Thoracic aorta (tissue), 2 donors: ENCODE measurements around the gene CTBP2. TPM values are rescaled to one million over a fixed set of nuclear protein-coding genes. Genes with fewer than 3 reads are reported as not detected.
"Not testable (repeated sequence)": the region's sequence is repeated elsewhere in the genome, so short reads cannot be mapped to it uniquely, and the experiment has no call there.

Experiments used
- ATAC-seq: fragments of 150-250 bp; one replicate; pipeline ENCODE4 v1.8.0; 2017; ENCODE audit warnings: low read depth; ENCODE audit not compliant: insufficient number of reproducible peaks, low FRiP score
- DNase-seq: peaks from one replicate; pipeline ENCODE4 v3.0.0-alpha.2; 2020; ENCODE audit warnings: low spot score
- H3K27ac ChIP-seq, 2 donors: fragments of 200-600 bp; sonication (generic); 1 replicate in 1 of 2; 2 replicates in 1 of 2; pipeline ENCODE4 v1.5.1; 2016; ENCODE audit warnings: mild to moderate bottlenecking in 2 of 2, moderate library complexity in 2 of 2
- H3K27me3 ChIP-seq: fragments of 200-600 bp; sonication (generic); replicated peaks from 2 replicates; pipeline ENCODE4 v1.6.0; 2016; ENCODE audit warnings: mild to moderate bottlenecking; ENCODE audit not compliant: insufficient read depth
- H3K36me3 ChIP-seq: fragments of 200-600 bp; sonication (generic); one replicate; pipeline ENCODE4 v1.5.1; 2016
- H3K4me1 ChIP-seq, 2 donors: fragments of 200-600 bp; sonication (generic); 1 replicate in 1 of 2; 2 replicates in 1 of 2; pipeline versions ENCODE4 v1.5.1 to v1.6.0; 2016; ENCODE audit warnings: low read depth in 2 of 2, mild to moderate bottlenecking in 1 of 2; ENCODE audit not compliant: control insufficient read depth in 1 of 2
- H3K4me3 ChIP-seq: fragments of 200-600 bp; sonication (generic); 2 replicates; pipeline ENCODE4 v1.5.1; 2016; ENCODE audit warnings: mild to moderate bottlenecking
- H3K9me3 ChIP-seq: fragments of 200-600 bp; sonication (generic); 2 replicates; pipeline ENCODE4 v1.5.1; 2016
- total RNA-seq, 2 donors: library from RNA; depleted of rRNA; stranded (reverse); fragments of >200 nt; gene quantifications; one replicate each; pipeline versions ENCODE4 v1.1.0 to v1.2.3, GENCODE V29; 2016
- TF ChIP-seq, protein P1 (sequence below): fragments of 200-600 bp; sonication (generic); IDR thresholded peaks from one replicate; pipeline ENCODE4 v1.5.1; 2019; ENCODE audit warnings: antibody characterized with exemption

The CTBP2 gene
- total RNA-seq, 2 donors from 2014 or later: 62.8 to 80.6 TPM

DNA sequence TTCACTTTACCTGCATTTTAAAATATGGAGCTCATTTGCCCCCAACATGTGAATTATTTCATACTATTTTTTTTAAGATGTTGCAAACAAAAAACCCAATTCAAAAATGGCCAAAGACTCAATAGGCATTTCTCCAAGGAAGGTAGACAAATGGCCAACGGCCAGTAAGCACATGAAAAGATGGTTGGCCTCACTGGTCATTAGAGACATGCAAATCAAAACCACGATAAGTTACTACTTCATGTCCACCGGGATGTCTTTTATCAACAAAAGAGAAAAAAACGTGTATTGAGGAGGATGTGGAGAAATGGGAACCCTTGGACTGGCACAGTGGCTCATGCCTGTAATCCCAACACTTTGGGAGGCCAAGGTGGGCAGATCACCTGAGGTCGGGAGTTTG lies 3.4 kb upstream of the CTBP2 start:
- no peak for ATAC-seq
- Histone ChIP-seq H3K36me3 (no peaks in the 10 kb centered on the region), H3K4me3 (no peak overlapping the region), H3K4me1 (peaks cover 4 to 9% of the 10 kb centered on the region in 2 donors), H3K27ac (no peak overlapping the region), H3K9me3 (no peaks in the 10 kb centered on the region), H3K27me3 (no peaks in the 10 kb centered on the region)
- no peak for DNase-seq
- TF ChIP-seq, protein P1, sequence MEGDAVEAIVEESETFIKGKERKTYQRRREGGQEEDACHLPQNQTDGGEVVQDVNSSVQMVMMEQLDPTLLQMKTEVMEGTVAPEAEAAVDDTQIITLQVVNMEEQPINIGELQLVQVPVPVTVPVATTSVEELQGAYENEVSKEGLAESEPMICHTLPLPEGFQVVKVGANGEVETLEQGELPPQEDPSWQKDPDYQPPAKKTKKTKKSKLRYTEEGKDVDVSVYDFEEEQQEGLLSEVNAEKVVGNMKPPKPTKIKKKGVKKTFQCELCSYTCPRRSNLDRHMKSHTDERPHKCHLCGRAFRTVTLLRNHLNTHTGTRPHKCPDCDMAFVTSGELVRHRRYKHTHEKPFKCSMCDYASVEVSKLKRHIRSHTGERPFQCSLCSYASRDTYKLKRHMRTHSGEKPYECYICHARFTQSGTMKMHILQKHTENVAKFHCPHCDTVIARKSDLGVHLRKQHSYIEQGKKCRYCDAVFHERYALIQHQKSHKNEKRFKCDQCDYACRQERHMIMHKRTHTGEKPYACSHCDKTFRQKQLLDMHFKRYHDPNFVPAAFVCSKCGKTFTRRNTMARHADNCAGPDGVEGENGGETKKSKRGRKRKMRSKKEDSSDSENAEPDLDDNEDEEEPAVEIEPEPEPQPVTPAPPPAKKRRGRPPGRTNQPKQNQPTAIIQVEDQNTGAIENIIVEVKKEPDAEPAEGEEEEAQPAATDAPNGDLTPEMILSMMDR: no peak

DNA sequence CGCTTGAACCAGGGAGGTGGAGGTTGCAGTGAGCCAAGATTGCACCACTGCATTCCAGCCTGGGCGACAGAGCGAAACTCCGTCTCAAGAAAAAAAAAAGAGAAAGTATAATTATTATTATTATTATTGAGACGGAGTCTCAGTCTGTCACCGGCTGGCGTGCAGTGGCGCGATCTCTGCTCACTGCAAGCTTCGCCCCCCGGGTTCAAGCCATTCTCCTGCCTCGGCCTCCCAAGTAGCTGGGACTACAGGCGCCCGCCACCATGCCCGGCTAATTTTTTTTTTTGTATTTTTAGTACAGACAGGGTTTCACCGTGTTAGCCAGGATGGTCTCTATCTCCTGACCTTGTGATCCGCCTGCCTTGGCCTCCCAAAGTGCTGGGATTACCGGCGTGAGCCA lies 2.9 kb upstream of the CTBP2 start:
- ATAC-seq, H3K27me3 ChIP-seq, H3K4me3 ChIP-seq, H3K27ac ChIP-seq, H3K4me1 ChIP-seq, H3K9me3 ChIP-seq, DNase-seq, H3K36me3 ChIP-seq: not testable (repeated sequence)

DNA sequence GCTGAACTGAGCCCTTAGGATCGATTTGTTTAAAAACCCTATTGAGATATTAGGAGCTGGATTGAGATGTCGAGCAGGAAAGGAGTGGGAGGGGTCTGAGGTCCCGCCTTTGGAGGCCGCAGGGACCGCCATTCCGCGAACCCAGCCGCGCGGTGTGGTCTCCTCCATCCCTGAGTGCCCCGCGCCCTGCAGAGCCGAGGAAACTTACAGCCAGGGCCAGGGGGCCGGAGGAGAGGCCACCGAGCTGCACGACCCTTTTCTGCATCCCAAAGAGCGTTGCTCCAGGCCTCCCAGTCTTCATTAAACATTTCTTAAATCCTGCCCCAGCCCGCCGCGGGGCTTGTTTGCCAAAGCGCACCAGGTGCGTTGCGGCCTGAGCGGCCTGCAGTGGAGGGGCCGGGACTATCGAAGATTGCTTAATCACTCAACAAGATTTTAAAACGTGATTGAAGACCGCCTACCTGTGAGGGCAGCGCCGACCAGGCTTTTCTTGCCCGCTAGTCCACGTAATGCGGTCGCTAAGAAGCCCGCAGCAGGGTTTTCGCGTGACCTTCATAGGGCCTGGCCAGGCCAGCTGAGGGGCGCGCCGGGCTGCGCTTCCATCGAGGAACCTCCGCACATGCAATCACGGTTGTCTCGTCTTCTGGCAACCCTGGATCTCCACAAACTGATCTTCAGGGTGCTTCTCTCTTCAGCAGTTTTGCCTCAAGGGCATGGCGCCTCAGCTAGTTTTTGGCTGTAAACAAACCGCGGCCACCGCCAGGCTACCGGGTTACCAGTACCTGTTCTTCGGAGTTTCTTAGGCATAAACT lies 2.0 kb upstream of the CTBP2 start:
- H3K27ac ChIP-seq: peak overlapping the region; percentile 92 to 94
- ATAC-seq: no peak
- H3K27me3 ChIP-seq: no peaks in the 10 kb centered on the region
- TF ChIP-seq, protein P1: no peak
- no peaks in the 10 kb centered on the region for H3K9me3 ChIP-seq
- no peak for DNase-seq
- peaks cover 8 to 18% of the 10 kb centered on the region in 2 donors for H3K4me1 ChIP-seq
- peak overlapping the region; percentile 93 for H3K4me3 ChIP-seq
- H3K36me3 ChIP-seq: no peaks in the 10 kb centered on the region

DNA sequence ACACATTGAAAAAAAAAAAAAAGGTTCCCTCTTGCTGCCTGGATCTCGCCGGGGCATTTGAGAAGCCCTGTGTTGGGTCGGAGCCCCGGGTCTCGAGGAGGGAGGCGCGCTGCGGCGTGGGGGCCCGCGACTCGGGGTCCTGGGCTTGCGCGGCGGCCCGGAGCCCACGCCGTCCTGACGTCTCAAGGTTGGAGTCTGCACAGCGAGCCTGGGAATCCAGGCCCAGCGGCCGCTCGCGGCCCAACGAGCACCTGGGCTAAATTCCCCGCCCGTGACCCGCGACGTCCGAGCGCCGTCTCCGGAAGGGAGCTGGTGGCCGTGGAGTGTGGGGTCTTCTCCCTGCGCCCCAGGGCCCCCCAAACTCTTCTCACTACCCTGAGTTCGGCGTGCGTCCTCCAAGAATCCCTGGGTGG lies 1.4 kb upstream of the CTBP2 start:
- Histone ChIP-seq H3K4me1 (peaks cover 13 to 24% of the 10 kb centered on the region in 2 donors), H3K27ac (peak overlapping the region; percentile 92 to 94), H3K9me3 (no peaks in the 10 kb centered on the region), H3K27me3 (no peaks in the 10 kb centered on the region), H3K36me3 (no peaks in the 10 kb centered on the region), H3K4me3 (peak overlapping the region; percentile 93)
- TF ChIP-seq, protein P1: no peak
- DNase-seq (no peak), ATAC-seq (no peak)

DNA sequence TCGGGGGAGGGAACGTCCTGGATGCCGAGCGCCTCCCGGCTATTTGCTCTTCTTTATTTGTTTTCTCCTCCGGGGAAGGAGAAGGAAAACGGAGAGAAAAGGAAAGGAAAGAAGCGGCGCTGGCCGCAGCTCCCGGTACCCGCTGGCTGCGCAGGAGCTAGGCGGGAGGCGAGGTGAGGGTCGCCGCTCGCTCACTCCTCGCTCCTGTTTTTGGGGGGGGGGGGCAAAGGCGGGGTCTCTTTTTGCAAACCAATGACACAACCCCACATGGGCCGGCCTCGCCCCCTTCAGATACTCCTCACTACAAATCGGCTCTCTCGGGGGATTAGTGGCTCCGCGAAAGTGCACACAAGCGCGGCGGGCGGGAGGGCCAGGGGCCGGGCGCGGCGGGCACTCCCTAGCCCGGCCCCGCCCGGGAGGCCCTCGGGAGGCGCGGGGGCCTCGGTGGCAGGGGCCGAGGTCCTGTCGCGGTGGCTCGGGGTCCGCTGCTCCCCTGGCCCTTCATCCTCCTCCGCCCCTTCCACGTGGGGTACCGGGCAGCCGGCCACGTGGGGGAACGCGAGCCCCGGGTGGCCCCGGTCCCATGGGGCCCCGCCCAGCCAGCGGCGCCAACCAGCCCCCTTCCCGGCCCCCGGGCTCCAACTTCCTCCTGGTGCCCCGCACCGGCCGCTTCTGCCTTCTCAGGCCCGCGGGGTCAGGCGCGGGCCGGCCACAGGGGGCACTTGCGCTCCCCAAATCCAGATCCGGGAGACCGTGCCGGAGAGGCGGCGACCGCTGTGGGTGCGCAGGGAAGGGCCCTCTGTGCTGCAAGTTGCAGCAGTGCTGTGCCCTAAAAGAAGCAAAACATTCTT lies 718 bp upstream of the CTBP2 start:
- DNase-seq (no peak), ATAC-seq (peak; percentile 37)
- H3K27me3 ChIP-seq: no peaks in the 10 kb centered on the region
- no peaks in the 10 kb centered on the region for H3K9me3 ChIP-seq
- peak overlapping the region; percentile 92 to 94 for H3K27ac ChIP-seq
- peaks cover 19 to 30% of the 10 kb centered on the region in 2 donors for H3K4me1 ChIP-seq
- H3K4me3 ChIP-seq: peak overlapping the region; percentile 93
- TF ChIP-seq, protein P1: peak; percentile 62
- no peaks in the 10 kb centered on the region for H3K36me3 ChIP-seq
